IPS DF 6.9 (cell line): Measurements from ENCODE around the gene OSBPL6.

Experiments
- DNase-seq: peaks from one replicate; pipeline ENCODE4 v3.0.0-alpha.2; 2013; ENCODE audit warnings: low read depth, low spot score
- H3K27ac ChIP-seq: one replicate; pipeline ENCODE4 v1.5.1; 2013; ENCODE audit warnings: low read length, control low read depth
- H3K27me3 ChIP-seq: 2 replicates; pipeline ENCODE4 v1.6.1; 2013; ENCODE audit warnings: mild to moderate bottlenecking, low read length; ENCODE audit not compliant: control insufficient read depth, insufficient read depth
- H3K36me3 ChIP-seq: 2 replicates; pipeline ENCODE4 v1.6.1; 2013; ENCODE audit warnings: low read length; ENCODE audit not compliant: control insufficient read depth, insufficient read depth
- H3K4me1 ChIP-seq: 2 replicates; pipeline ENCODE4 v1.6.1; 2013; ENCODE audit warnings: low read length; ENCODE audit not compliant: control insufficient read depth, insufficient read depth
- H3K4me3 ChIP-seq: 2 replicates; pipeline ENCODE4 v1.5.1; 2013; ENCODE audit warnings: mild to moderate bottlenecking, low read length
- H3K9me3 ChIP-seq: 2 replicates; pipeline ENCODE4 v1.6.1; 2013; ENCODE audit warnings: low read length, inconsistent platforms; ENCODE audit not compliant: control insufficient read depth, insufficient read depth
- WGBS: extraction: QIAGEN DNeasy Blood & Tissue Kit; methylation state at CpG from one replicate; pipeline ENCODE4 v1.1.7; 2013; ENCODE audit warnings: mixed read lengths, missing lambda C conversion rate; ENCODE audit not compliant: insufficient read length, insufficient coverage; 5-methylcytosine and 5-hydroxymethylcytosine counted together

Gene OSBPL6

GRCh38 chr2:178426388-178426787, 232.1 kb downstream of the OSBPL6 start:
- Histone ChIP-seq H3K4me1 (no peaks in the 10 kb centered on the region), H3K27ac (no peak overlapping the region), H3K4me3 (no peak overlapping the region), H3K36me3 (no peaks in the 10 kb centered on the region), H3K27me3 (no peaks in the 10 kb centered on the region), H3K9me3 (no peaks in the 10 kb centered on the region)
- WGBS, result no CpG with 5 or more reads among the region's 3 CpGs
- no peak for DNase-seq

- Histone ChIP-seq H3K4me1 (no peaks in the 10 kb centered on the region), H3K27ac (no peak overlapping the region), H3K9me3 (no peaks in the 10 kb centered on the region), H3K36me3 (peaks cover 2% of the 10 kb centered on the region; the same call in 1 of the 2 replicates), H3K27me3 (no peaks in the 10 kb centered on the region), H3K4me3 (no peak overlapping the region)
- no peak for DNase-seq
- no CpG with 5 or more reads among the region's 2 CpGs for WGBS
Observed at GRCh38 chr2:178427458-178427857, 233.1 kb downstream of the OSBPL6 start.

GRCh38 chr2:178428396-178428806, 234.1 kb downstream of the OSBPL6 start:
- Histone ChIP-seq H3K27me3 (no peaks in the 10 kb centered on the region), H3K9me3 (no peaks in the 10 kb centered on the region), H3K27ac (no peak overlapping the region), H3K36me3 (peaks cover 2% of the 10 kb centered on the region; the same call in 1 of the 2 replicates), H3K4me1 (no peaks in the 10 kb centered on the region), H3K4me3 (no peak overlapping the region)
- DNase-seq, result no peak
- no CpG with 5 or more reads among the region's 1 CpG for WGBS

- Histone ChIP-seq H3K27me3 (no peaks in the 10 kb centered on the region), H3K4me1 (no peaks in the 10 kb centered on the region), H3K36me3 (peaks cover 4% of the 10 kb centered on the region; the same call in 1 of the 2 replicates), H3K9me3 (no peaks in the 10 kb centered on the region), H3K27ac (no peak overlapping the region), H3K4me3 (no peak overlapping the region)
- no peak for DNase-seq
Observed at GRCh38 chr2:178429336-178429735, 235.0 kb downstream of the OSBPL6 start.

GRCh38 chr2:178436662-178437061, 242.3 kb downstream of the OSBPL6 start:
- DNase-seq, result no peak
- no peaks in the 10 kb centered on the region for H3K4me1 ChIP-seq
- H3K27ac ChIP-seq, result no peak overlapping the region
- H3K27me3 ChIP-seq, result no peaks in the 10 kb centered on the region
- H3K36me3 ChIP-seq, result peaks cover 12% of the 10 kb centered on the region; the same call in 1 of the 2 replicates
- H3K4me3 ChIP-seq, result no peak overlapping the region
- no CpG with 5 or more reads among the region's 2 CpGs for WGBS
- no peaks in the 10 kb centered on the region for H3K9me3 ChIP-seq

- H3K27ac ChIP-seq, result no peak overlapping the region
- no peaks in the 10 kb centered on the region for H3K4me1 ChIP-seq
- H3K27me3 ChIP-seq, result no peaks in the 10 kb centered on the region
- no peak for DNase-seq
- no CpG with 5 or more reads among the region's 2 CpGs for WGBS
- no peak overlapping the region for H3K4me3 ChIP-seq
- peaks cover 11% of the 10 kb centered on the region for H3K36me3 ChIP-seq
- H3K9me3 ChIP-seq, result no peaks in the 10 kb centered on the region
Observed at GRCh38 chr2:178441426-178441825, 247.1 kb downstream of the OSBPL6 start.

GRCh38 chr2:178448968-178449661, 254.8 kb downstream of the OSBPL6 start:
- Histone ChIP-seq H3K4me1 (no peaks in the 10 kb centered on the region), H3K9me3 (no peaks in the 10 kb centered on the region), H3K27me3 (no peaks in the 10 kb centered on the region), H3K36me3 (peaks cover 6% of the 10 kb centered on the region), H3K4me3 (no peak overlapping the region), H3K27ac (no peak overlapping the region)
- WGBS, result no CpG with 5 or more reads among the region's 4 CpGs
- DNase-seq, result no peak

- no peaks in the 10 kb centered on the region for H3K9me3 ChIP-seq
- no peaks in the 10 kb centered on the region for H3K4me1 ChIP-seq
- DNase-seq, result no peak
- peak overlapping the region; percentile 56 for H3K4me3 ChIP-seq
- no CpG with 5 or more reads among the region's 18 CpGs for WGBS
- no peak overlapping the region for H3K27ac ChIP-seq
- peaks cover 6% of the 10 kb centered on the region for H3K36me3 ChIP-seq
- H3K27me3 ChIP-seq, result no peaks in the 10 kb centered on the region
Observed at GRCh38 chr2:178449700-178450523, 255.6 kb downstream of the OSBPL6 start.

GRCh38 chr2:178450524-178450773, 256.1 kb downstream of the OSBPL6 start:
- Histone ChIP-seq H3K36me3 (peaks cover 5% of the 10 kb centered on the region), H3K4me1 (no peaks in the 10 kb centered on the region), H3K27me3 (no peaks in the 10 kb centered on the region), H3K9me3 (no peaks in the 10 kb centered on the region), H3K27ac (no peak overlapping the region), H3K4me3 (peak overlapping the region; percentile 56)
- DNase-seq, result peak; percentile 43
- WGBS, result no CpG with 5 or more reads among the region's 25 CpGs

GRCh38 chr2:178450774-178451525, 256.6 kb downstream of the OSBPL6 start, which contains the start of the genes PJVK and PRKRA:
TSS of gene PJVK (plus strand) at chr2:178451378. CDS start at chr2:178453410, 2,032 bp downstream.
TSS of gene PRKRA (minus strand) at chr2:178451175. CDS start at chr2:178451030, 145 bp downstream.
- H3K4me1 ChIP-seq, result no peaks in the 10 kb centered on the region
- no peaks in the 10 kb centered on the region for H3K9me3 ChIP-seq
- peak within 1 kb of the TSS; percentile 56 for H3K4me3 ChIP-seq
- H3K36me3 ChIP-seq, result peaks cover 3% of the 10 kb centered on the region
- H3K27me3 ChIP-seq, result no peaks in the 10 kb centered on the region
- WGBS, result no CpG with 5 or more reads among the region's 76 CpGs
- no peak within 1 kb of the TSS for H3K27ac ChIP-seq
- peak; percentile 75 for DNase-seq
